ENCODE measurements around the gene BRAP. TPM values are rescaled to one million over a fixed set of nuclear protein-coding genes. Genes with fewer than 3 reads are reported as not detected.

BRAP gene
- total RNA-seq, 1 donor from 2014 or later: 20.0 TPM

GRCh38 chr12:111650912-111651311 lies 34.8 kb downstream of the BRAP start:
- H3K4me1 Mint-ChIP-seq: no peaks in the 10 kb centered on the region
- H3K9me3 Mint-ChIP-seq: no peaks in the 10 kb centered on the region
- TF ChIP-seq CTCF (conservative IDR thresholded peaks at IDR 0.05): no peak
- H3K27me3 Mint-ChIP-seq (ENCODE audit: low read depth): no peaks in the 10 kb centered on the region
- no peak overlapping the region for H3K27ac Mint-ChIP-seq (ENCODE audit: unreplicated experiment)
- peaks cover 7% of the 10 kb centered on the region for H3K36me3 Mint-ChIP-seq (ENCODE audit: low read depth)
- no peak overlapping the region for H3K4me3 Mint-ChIP-seq
- no peak for DNase-seq (ENCODE audit: low read depth, low spot score)

GRCh38 chr12:111645433-111645832 lies 40.3 kb downstream of the BRAP start:
- H3K36me3 Mint-ChIP-seq (ENCODE audit: low read depth): peaks cover 7% of the 10 kb centered on the region
- H3K27me3 Mint-ChIP-seq (ENCODE audit: low read depth): no peaks in the 10 kb centered on the region
- no peaks in the 10 kb centered on the region for H3K9me3 Mint-ChIP-seq
- no peak overlapping the region for H3K4me3 Mint-ChIP-seq
- no peak for TF ChIP-seq CTCF (conservative IDR thresholded peaks at IDR 0.05)
- DNase-seq (ENCODE audit: low read depth, low spot score): no peak
- H3K27ac Mint-ChIP-seq (ENCODE audit: unreplicated experiment): no peak overlapping the region
- no peaks in the 10 kb centered on the region for H3K4me1 Mint-ChIP-seq

GRCh38 chr12:111643427-111643826 lies 42.3 kb downstream of the BRAP start:
- no peak overlapping the region for H3K27ac Mint-ChIP-seq (ENCODE audit: unreplicated experiment)
- DNase-seq (ENCODE audit: low read depth, low spot score): no peak
- peaks cover 5% of the 10 kb centered on the region for H3K36me3 Mint-ChIP-seq (ENCODE audit: low read depth)
- no peak overlapping the region for H3K4me3 Mint-ChIP-seq
- no peaks in the 10 kb centered on the region for H3K27me3 Mint-ChIP-seq (ENCODE audit: low read depth)
- H3K4me1 Mint-ChIP-seq: peaks cover 2% of the 10 kb centered on the region
- H3K9me3 Mint-ChIP-seq: no peaks in the 10 kb centered on the region
- TF ChIP-seq CTCF (conservative IDR thresholded peaks at IDR 0.05): no peak

- no peak for TF ChIP-seq CTCF (conservative IDR thresholded peaks at IDR 0.05)
- Mint-ChIP-seq H3K27me3 (ENCODE audit: low read depth) (no peaks in the 10 kb centered on the region), H3K27ac (ENCODE audit: unreplicated experiment) (no peak overlapping the region)
Observed at GRCh38 chr12:111642681-111643426, 42.9 kb downstream of the BRAP start.

GRCh38 chr12:111640506-111640905 lies 45.2 kb downstream of the BRAP start:
- Mint-ChIP-seq H3K9me3 (no peaks in the 10 kb centered on the region), H3K4me3 (no peak overlapping the region), H3K27ac (ENCODE audit: unreplicated experiment) (no peak overlapping the region), H3K36me3 (ENCODE audit: low read depth) (no peaks in the 10 kb centered on the region), H3K27me3 (ENCODE audit: low read depth) (no peaks in the 10 kb centered on the region), H3K4me1 (peaks cover 20% of the 10 kb centered on the region)
- DNase-seq (ENCODE audit: low read depth, low spot score): no peak
- TF ChIP-seq CTCF (conservative IDR thresholded peaks at IDR 0.05): no peak

More at GRCh38 chr12:111642681-111643426, 42.9 kb downstream of the BRAP start:
- H3K4me1 Mint-ChIP-seq: peaks cover 3% of the 10 kb centered on the region
- H3K9me3 Mint-ChIP-seq: no peaks in the 10 kb centered on the region
- H3K36me3 Mint-ChIP-seq (ENCODE audit: low read depth): peaks cover 5% of the 10 kb centered on the region
- H3K4me3 Mint-ChIP-seq: no peak overlapping the region
- DNase-seq (ENCODE audit: low read depth, low spot score): no peak

Measured in neural crest cell (in vitro differentiated cells).